NOMO-1 treated with DMSO at 0.1 percent for 48 hours (cell line): Measurements from ENCODE around the gene TRNT1.

ENCODE experiments used
- DNase-seq: peaks from one replicate; lab custom pipeline; 2025; ENCODE audit not compliant: unreplicated experiment; lab: John Stamatoyannopoulos, UW

TRNT1 gene

GRCh38 chr3:3177861-3178497, 51.2 kb downstream of the TRNT1 start:
- DNase-seq = no peak

DNA sequence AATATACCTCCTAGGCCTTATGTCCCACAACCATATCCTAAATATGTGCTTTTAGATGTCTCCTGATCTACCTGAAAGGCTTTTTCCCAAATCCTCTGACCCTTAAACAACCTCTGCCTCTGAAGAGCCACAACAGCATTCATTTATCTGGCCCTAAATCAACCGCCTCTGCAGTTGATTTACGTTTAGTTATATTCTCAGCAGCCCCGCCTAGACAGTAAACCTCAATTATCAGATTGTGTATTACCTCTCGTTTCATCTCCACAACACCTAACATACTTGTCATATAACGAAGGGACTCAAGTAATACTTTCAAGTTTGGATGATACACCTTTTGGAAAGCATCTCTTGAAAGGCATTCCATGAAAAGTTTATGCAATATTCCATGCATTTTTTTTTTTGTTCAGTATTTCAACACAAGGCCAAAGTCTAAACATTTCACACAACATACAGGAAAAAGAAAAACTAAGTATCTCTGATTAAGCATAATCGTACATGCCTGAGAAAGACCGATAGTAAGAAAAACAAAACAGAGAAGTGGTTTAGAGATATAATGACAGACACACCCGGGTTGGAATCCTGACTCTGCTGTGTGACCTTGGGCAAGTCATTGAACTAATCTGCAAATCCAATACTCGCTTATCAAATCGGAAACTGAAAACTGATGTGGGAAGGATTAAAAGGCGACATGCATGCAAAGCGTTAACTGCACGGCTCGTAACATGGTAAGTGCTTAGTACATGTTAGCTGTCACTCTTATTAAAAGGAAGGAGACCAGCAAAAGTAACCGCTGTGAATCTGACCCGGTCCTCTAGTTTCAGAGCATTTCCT, 52.0 kb downstream of the TRNT1 start:
- DNase-seq = no peak

- DNase-seq = peak; percentile 84
Observed at GRCh38 chr3:3179407-3180094, 52.8 kb downstream of the TRNT1 start, which contains the start of gene CRBN. CRBN (minus strand) TSS chr3:3179691; CDS start chr3:3179687, 4 bp downstream.

DNA sequence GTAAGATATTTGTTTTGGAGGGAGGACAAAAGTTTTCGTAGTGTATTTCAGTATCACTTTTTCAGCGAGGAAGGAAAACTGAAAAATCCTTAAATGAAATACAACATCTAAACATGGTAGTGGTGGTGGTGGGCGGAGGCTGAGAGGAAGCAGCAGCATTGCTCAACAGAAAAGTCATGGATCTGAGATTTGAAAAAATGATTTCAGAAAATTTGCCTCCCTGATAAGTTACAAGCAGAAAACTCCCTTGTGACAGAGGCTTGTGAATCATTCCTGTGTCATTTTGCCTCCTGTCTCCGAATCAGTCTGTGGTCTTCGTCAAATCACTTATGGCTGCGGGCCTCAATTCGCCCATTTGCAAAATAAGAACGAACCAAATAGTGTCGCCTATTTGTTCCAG, 53.7 kb downstream of the TRNT1 start:
- no peak for DNase-seq

GRCh38 chr3:3184876-3185275, 58.1 kb downstream of the TRNT1 start:
- peak; percentile 62 for DNase-seq

DNA sequence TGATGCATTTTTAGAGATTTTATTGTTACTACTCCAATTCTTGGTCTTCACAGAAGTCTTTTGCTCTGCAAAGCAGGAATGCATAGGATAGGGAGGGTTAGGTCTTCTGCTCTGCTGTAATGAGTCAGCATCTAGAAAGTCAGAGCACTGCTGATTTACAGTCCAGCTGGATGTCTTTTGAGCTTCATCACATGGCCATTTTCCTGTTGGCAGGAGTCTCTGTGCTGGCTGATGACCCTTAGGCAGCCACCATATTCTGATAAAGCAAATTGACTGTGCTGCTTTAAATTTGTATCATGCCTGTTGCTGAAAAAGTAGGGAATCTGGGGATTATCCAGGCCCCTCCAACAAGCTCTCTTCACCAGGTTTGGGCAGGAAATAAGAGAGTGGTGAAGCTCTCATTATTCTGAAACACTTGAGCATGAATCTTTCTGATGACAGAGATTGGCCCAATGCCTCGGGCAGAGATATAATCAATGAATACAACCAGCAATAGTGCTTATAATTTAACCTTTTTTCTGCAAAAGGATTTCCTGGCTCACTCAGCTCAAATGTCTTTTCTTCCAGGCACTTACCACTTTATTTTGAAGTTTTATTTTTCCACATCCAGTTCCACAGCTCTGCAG, 62.5 kb downstream of the TRNT1 start:
- no peak for DNase-seq

DNA sequence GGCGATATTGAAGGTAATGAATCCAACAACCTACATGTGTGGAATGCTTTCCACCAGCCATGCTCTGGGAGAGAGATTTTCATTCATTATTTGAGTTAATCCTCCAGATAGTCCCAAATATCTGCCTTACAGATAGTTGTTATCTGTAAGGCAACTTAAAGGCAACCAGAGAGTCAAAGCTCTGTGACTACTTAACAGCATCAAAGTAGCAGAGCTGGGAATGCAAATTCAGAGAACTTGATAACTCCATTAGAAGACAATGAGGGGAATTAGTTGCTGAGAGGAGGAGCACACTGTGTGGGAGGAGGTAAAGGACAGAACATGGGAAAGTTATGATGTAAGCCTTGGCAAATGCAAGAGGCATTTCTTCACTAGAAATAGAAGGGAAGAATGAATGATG, 63.2 kb downstream of the TRNT1 start:
- DNase-seq = no peak

- no peak for DNase-seq
Observed at GRCh38 chr3:3191675-3192285, 65.0 kb downstream of the TRNT1 start.

- no peak for DNase-seq
Observed at GRCh38 chr3:3192286-3192675, 65.5 kb downstream of the TRNT1 start.

- DNase-seq = no peak
Observed at GRCh38 chr3:3194861-3195260, 68.1 kb downstream of the TRNT1 start.

DNA sequence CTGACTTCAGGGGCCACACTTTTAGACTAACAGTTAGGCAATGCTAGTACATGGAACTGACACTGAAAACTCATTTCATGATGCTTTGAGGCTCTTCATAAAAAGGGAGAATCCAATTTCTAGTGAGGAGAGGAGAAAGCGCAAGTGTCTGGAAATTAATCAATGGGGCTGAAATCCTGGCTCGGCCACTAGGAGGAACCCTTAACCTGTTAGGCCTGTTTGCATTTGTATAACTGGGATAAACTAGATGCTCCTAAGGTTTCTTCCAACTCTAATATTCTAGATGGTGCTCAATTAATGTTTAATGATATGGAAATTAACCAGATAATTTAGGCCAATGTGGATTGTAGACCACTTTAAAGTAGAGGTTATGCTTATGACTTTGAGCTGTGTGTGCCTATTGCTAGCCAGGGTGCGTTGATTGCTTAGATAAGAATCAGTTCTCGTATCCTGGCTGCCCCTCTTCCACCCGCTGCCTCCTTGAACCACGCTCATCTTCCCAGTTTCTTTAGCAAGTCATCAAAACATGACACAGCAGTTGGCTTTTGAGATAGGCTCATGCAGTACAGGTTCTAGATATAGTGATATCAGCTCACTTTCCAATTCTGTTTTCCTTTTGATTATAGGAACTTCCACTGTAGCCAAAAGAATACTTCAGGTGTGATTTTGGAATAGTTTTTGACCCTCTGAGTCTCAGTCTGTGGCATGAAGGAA, 69.6 kb downstream of the TRNT1 start:
- DNase-seq = no peak
